Adrenal gland (tissue), 12 donors: ENCODE data around the gene ATP13A2. TPM values are rescaled to one million over a fixed set of nuclear protein-coding genes. Genes with fewer than 3 reads are reported as not detected.

Experiments used
- DNase-seq, 7 donors: peaks; one replicate each; pipeline ENCODE4 v3.0.0-alpha.2; 2019 to 2020
- H3K27ac ChIP-seq, 5 donors: fragments of 200-600 bp; sonication (generic) in 4 of 5; 1 replicate in 3 of 5; 2 replicates in 2 of 5; pipeline versions ENCODE4 v1.5.1 to v1.8.0; 2016 to 2020; ENCODE audit warnings: mild to moderate bottlenecking in 1 of 5
- H3K27me3 ChIP-seq: fragments of 200-600 bp; 2 replicates; pipeline ENCODE4 v1.8.0; 2021
- H3K36me3 ChIP-seq, 2 donors: fragments of 200-600 bp; replicated peaks in 1 of 2; 1 replicate in 1 of 2; 2 replicates in 1 of 2; pipeline versions ENCODE4 v1.5.1 to v1.8.0; 2018 to 2022
- H3K4me1 ChIP-seq, 2 donors: fragments of 200-600 bp; replicated peaks in 1 of 2; 1 replicate in 1 of 2; 2 replicates in 1 of 2; pipeline versions ENCODE4 v1.5.1 to v1.8.0; 2018 to 2021
- H3K4me3 ChIP-seq, 4 donors: fragments of 200-600 bp; sonication (generic) in 3 of 4; one replicate each; pipeline ENCODE4 v1.5.1; 2016 to 2018
- H3K9me3 ChIP-seq, 3 donors: fragments of 200-600 bp; sonication (generic) in 1 of 3; replicated peaks in 1 of 3; 1 replicate in 2 of 3; 2 replicates in 1 of 3; pipeline versions ENCODE4 v1.5.1 to v1.8.0; 2016 to 2021
- CTCF ChIP-seq, 6 experiments: fragments of 450-650 bp in 4 of 6; fragments of 200-600 bp in 2 of 6; sonication (generic) in 1 of 6; IDR thresholded peaks; 1 replicate in 5 of 6; 2 replicates in 1 of 6; pipeline versions ENCODE4 v1.5.1 to v1.8.0; 2016 to 2021; ENCODE audit warnings: antibody characterized with exemption in 6 of 6, mild to moderate bottlenecking in 2 of 6, moderate library complexity in 1 of 6
- POLR2A ChIP-seq, 2 donors: fragments of 450-650 bp; IDR thresholded peaks; one replicate each; pipeline ENCODE4 v1.6.1; 2017; ENCODE audit warnings: antibody characterized with exemption in 2 of 2, mild to moderate bottlenecking in 2 of 2, moderate library complexity in 1 of 2
- WGBS, 4 donors: extraction: QIAGEN DNeasy Blood & Tissue Kit in 2 of 4; methylation state at CpG; one replicate each; pipeline versions ENCODE4 v1.1.5 to v1.1.7; 2013 to 2017; 5-methylcytosine and 5-hydroxymethylcytosine counted together
- intact Hi-C, 2 donors: fragments of 100-400 bp; cut with DNase I; formaldehyde crosslinking; loops; one replicate each; pipeline versions ENCODE4 v1.14.1 to v1.15.0; 2022 to 2023
- polyA plus RNA-seq, 3 donors: library from polyadenylated mRNA; stranded (reverse); fragments of 200-250 nt in 2 of 3; fragments of 350-450 nt in 1 of 3; fragmentation: Illumina TruSeq in 1 of 3; extraction: RNeasy Lipid Tissue Mini Kit (QIAGEN cat#74804) in 1 of 3; gene quantifications; one replicate each; pipeline ENCODE4 v1.2.3, GENCODE V29; 2013 to 2014
- total RNA-seq, 9 donors: library from RNA; depleted of rRNA in 4 of 9; stranded (reverse); fragments of >200 nt in 4 of 9; fragments of 120-200 nt in 1 of 9; fragmentation: NEBNext Ultra II Directional in 1 of 9; extraction: Animal tissue kit (Norgen Biotek cat#: 25700) in 1 of 9; gene quantifications; one replicate each; pipeline versions ENCODE4 v1.1.0 to v1.2.4, GENCODE V29; 2013 to 2023
- donor health status: healthy with polysubstance abuse.
- donor health status: Bipolar disorder and iron deficiency.
- donor health status: DM: yes; HTN: yes; CAD: no.
- donor health status: DM: no; HTN: no; CAD: no.
- donor health status: DM: no; HTN: no; CAD: no.
- donor health status: DM: yes; HTN: yes; CAD: no.

The ATP13A2 gene
- total and polyA plus RNA-seq, 12 donors = 6.0 to 82.4 (median 40.0) TPM

- intact Hi-C loops = no loop called here
- H3K4me1 ChIP-seq = peaks cover 0 to 12% of the 10 kb centered on the region in 2 donors
- TF ChIP-seq POLR2A (IDR thresholded peaks at IDR 0.05) (no peak), CTCF (IDR thresholded peaks at IDR 0.05) (peak; percentile 33 to 75 (median 58))
- no peaks in the 10 kb centered on the region for H3K27me3 ChIP-seq
- peak overlapping the region in 2 of 5 donors; percentile 49 to 67 for H3K27ac ChIP-seq
- 5 to 23% (median 6%) methylated on average over 11 to 57 of the region's 57 CpGs for WGBS, 4 donors
- DNase-seq = peak; percentile 69 to 92 (median 81)
- H3K9me3 ChIP-seq = no peaks in the 10 kb centered on the region
- H3K4me3 ChIP-seq = peak overlapping the region in 1 of 4 donors; percentile 75
- H3K36me3 ChIP-seq = peaks cover 0 to 4% of the 10 kb centered on the region in 2 donors
These were observed 51.0 kb downstream of the ATP13A2 start for GRCh38 chr1:16960560-16961296.

GRCh38 chr1:16958475-16958874, 53.3 kb downstream of the ATP13A2 start:
- 94 to 97% (median 96%) methylated on average over 9 to 12 of the region's 12 CpGs for WGBS, 4 donors
- H3K4me1 ChIP-seq = peaks cover 0 to 12% of the 10 kb centered on the region in 2 donors

GRCh38 chr1:16957731-16958130, 54.0 kb downstream of the ATP13A2 start:
- intact Hi-C loops = loop anchor here (5.0 kb wide), 2 partner anchors 85 to 95 kb away; partner anchors contain the start of gene SDHB (in 1 of the 2)
- Histone ChIP-seq H3K4me1 (peaks cover 0 to 12% of the 10 kb centered on the region in 2 donors), H3K27me3 (no peaks in the 10 kb centered on the region), H3K27ac (no peak overlapping the region), H3K9me3 (no peaks in the 10 kb centered on the region), H3K36me3 (peaks cover 0 to 20% of the 10 kb centered on the region in 2 donors), H3K4me3 (no peak overlapping the region)
- no peak for DNase-seq
- WGBS, 4 donors = 78 to 93% (median 87%) methylated on average over 8 of the region's 8 CpGs
- TF ChIP-seq CTCF (IDR thresholded peaks at IDR 0.05) (no peak), POLR2A (IDR thresholded peaks at IDR 0.05) (no peak)

More at GRCh38 chr1:16958475-16958874, 53.3 kb downstream of the ATP13A2 start:
- intact Hi-C loops = loop anchor here (5.0 kb wide), 2 partner anchors 84 to 94 kb away; partner anchors contain the start of gene SDHB (in 1 of the 2)
- TF ChIP-seq CTCF (IDR thresholded peaks at IDR 0.05) (no peak), POLR2A (IDR thresholded peaks at IDR 0.05) (no peak)
- peaks cover 0 to 20% of the 10 kb centered on the region in 2 donors for H3K36me3 ChIP-seq
- no peaks in the 10 kb centered on the region for H3K9me3 ChIP-seq
- no peak for DNase-seq
- H3K27ac ChIP-seq = no peak overlapping the region
- no peak overlapping the region for H3K4me3 ChIP-seq
- no peaks in the 10 kb centered on the region for H3K27me3 ChIP-seq

GRCh38 chr1:16956775-16957174, 55.0 kb downstream of the ATP13A2 start:
- H3K9me3 ChIP-seq = no peaks in the 10 kb centered on the region
- 91 to 96% (median 92%) methylated on average over 6 to 8 of the region's 8 CpGs for WGBS, 4 donors
- DNase-seq = no peak
- peaks cover 0 to 20% of the 10 kb centered on the region in 2 donors for H3K36me3 ChIP-seq
- no peak overlapping the region for H3K27ac ChIP-seq
- intact Hi-C loops = loop anchor here (5.0 kb wide), 2 partner anchors 86 to 96 kb away; partner anchors contain the start of gene SDHB (in 1 of the 2)
- no peak overlapping the region for H3K4me3 ChIP-seq
- no peaks in the 10 kb centered on the region for H3K27me3 ChIP-seq
- peaks cover 0 to 12% of the 10 kb centered on the region in 2 donors for H3K4me1 ChIP-seq
- TF ChIP-seq POLR2A (IDR thresholded peaks at IDR 0.05) = no peak
- no peak for TF ChIP-seq CTCF (IDR thresholded peaks at IDR 0.05)
